ENCODE results near the gene SPPL3. TPM values are rescaled to one million over a fixed set of nuclear protein-coding genes. Genes with fewer than 3 reads are reported as not detected.
"Not testable (repeated sequence)": the region's sequence is repeated elsewhere in the genome, so short reads cannot be mapped to it uniquely, and the experiment has no call there.

SPPL3 gene
- polyA plus RNA-seq, 1 donor from 2014 or later = 18.6 TPM

DNA sequence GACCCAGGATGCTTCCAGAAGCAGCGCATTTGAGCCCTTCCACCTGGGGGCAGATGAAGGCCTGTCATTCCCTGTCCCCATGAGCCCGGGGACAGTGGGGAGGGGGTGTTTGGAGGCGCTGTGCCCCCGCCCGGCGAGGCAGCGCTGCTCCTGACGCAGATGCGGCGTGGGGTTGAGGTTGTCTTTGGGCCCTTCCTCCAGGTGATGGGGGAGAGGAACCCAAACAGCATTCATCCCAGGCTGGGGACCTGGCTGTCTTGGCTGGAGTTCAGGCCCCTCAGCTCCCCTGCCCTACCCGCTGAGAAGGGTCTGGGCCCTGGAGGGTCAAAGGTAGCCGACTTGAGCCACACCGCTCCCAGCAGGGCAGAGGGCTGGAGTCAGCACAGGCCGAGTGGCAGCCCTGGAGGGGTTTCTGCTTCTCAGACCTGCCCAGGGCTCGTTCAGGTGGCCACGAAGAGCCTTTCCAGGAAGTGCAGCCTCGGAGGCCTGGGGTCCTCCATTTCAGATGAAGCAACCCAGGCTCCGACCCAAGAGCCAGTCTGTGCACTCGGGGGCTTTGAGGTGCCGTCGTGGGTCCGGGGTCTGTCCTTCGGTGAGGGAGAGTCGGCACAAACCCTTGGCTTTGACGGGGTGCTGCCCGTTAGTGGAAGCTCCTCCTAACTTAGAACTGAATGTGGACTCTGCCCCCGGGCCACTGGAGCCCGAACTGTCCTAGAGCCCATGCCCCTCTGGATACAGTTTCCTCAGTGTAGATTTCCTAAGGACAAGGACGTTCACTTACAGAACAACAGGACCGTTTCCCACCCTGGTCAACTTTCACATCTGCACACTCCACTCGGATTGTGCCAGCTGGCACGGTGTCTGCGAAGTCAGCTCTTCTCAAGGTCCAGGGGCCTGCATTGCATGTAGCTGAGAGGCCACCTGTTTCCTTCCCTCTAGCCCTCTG lies 162.4 kb downstream of the SPPL3 start:
- no peak overlapping the region for H3K27ac Mint-ChIP-seq
- H3K9me3 Mint-ChIP-seq = no peaks in the 10 kb centered on the region
- H3K27me3 Mint-ChIP-seq = no peaks in the 10 kb centered on the region
- H3K4me3 Mint-ChIP-seq = no peak overlapping the region
- no peaks in the 10 kb centered on the region for H3K36me3 Mint-ChIP-seq
- no peaks in the 10 kb centered on the region for H3K4me1 Mint-ChIP-seq

DNA sequence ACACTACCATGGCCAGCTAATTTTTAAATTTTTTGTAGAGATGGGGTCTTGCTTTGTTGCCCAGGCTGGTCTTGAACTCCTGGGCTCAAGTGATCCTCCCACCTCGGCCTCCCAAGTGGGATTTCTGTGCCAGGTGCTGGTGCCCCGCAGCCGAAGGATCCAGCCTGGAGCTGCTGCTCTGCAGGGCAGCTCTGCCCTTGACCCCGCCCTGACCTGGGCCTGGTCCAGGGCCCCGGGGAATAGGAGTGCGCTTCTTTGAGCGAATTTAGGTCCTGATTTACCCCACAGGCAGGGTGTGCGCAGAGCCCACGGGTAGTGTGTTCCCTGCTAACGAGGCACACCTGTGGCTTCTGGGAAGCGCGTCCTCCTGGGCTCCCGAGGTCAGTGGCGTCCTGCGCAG lies 163.3 kb downstream of the SPPL3 start:
- Mint-ChIP-seq H3K27ac (no peak overlapping the region), H3K27me3 (no peaks in the 10 kb centered on the region), H3K9me3 (no peaks in the 10 kb centered on the region), H3K4me3 (no peak overlapping the region), H3K36me3 (no peaks in the 10 kb centered on the region), H3K4me1 (no peaks in the 10 kb centered on the region)

DNA sequence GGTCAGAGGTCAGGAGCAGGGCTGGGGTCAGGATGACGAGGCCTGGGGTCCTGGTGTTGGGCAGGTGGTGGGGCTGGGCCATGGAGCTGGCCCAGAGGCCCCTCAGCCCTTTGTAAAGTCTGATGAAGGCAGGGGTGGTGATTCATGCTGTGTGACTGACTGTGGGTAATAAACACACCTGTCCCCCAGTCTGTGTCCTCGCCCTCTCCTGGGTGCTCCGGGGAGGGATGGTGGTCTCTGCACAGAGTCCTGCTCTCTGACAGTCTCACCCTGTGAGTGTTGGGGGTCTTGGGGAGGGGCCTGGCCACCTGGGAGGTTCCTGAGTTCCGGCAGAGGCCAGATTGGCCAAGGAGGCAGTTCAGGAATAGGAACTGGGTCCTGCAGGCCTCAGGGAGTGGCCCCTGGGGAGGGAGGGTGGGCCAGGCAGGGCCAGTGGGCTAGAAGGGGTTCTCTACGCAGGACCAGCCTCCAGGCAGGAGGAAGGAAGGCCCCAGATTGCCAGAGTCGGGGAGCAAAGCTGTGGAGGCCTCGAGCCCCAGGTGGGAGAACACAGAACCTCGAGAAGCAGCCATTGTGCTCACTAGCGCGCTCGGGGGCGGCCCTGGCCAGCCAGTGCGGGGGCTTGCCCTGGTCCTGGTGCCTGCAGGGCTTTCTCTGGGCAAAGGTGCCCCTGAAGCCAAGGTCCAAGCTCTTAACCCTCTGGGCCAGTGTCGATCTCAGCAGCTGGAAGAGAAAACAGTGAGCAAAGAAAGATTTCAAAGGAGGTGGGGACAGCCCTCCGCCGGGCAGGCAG lies 164.1 kb downstream of the SPPL3 start:
- Mint-ChIP-seq H3K36me3 (no peaks in the 10 kb centered on the region), H3K9me3 (no peaks in the 10 kb centered on the region), H3K4me3 (no peak overlapping the region), H3K4me1 (no peaks in the 10 kb centered on the region), H3K27me3 (no peaks in the 10 kb centered on the region), H3K27ac (no peak overlapping the region)

DNA sequence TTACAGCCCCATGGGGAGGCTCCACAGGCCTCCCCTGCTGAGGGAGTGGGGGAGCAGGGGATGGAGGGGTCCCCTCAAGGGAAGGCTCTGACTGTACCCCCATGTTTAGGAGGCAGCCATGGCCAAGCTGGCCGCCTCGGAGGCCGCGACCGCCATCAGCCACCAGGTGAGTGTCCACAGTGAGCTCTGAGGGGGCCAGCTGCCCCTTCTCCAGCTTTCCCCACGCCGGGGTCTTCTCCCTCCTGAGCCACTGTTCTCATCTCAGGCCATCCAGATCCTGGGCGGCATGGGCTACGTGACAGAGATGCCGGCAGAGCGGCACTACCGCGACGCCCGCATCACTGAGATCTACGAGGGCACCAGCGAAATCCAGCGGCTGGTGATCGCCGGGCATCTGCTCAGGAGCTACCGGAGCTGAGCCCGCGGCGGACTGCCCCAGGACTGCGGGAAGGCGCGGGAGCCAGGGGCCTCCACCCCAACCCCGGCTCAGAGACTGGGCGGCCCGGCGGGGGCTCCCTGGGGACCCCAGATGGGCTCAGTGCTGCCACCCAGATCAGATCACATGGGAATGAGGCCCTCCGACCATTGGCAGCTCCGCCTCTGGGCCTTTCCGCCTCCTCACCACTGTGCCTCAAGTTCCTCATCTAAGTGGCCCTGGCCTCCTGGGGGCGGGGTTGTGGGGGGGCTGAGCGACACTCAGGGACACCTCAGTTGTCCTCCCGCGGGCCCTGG lies 165.0 kb downstream of the SPPL3 start:
- Mint-ChIP-seq H3K36me3 (no peaks in the 10 kb centered on the region), H3K4me3 (no peak overlapping the region), H3K27me3 (no peaks in the 10 kb centered on the region)

DNA sequence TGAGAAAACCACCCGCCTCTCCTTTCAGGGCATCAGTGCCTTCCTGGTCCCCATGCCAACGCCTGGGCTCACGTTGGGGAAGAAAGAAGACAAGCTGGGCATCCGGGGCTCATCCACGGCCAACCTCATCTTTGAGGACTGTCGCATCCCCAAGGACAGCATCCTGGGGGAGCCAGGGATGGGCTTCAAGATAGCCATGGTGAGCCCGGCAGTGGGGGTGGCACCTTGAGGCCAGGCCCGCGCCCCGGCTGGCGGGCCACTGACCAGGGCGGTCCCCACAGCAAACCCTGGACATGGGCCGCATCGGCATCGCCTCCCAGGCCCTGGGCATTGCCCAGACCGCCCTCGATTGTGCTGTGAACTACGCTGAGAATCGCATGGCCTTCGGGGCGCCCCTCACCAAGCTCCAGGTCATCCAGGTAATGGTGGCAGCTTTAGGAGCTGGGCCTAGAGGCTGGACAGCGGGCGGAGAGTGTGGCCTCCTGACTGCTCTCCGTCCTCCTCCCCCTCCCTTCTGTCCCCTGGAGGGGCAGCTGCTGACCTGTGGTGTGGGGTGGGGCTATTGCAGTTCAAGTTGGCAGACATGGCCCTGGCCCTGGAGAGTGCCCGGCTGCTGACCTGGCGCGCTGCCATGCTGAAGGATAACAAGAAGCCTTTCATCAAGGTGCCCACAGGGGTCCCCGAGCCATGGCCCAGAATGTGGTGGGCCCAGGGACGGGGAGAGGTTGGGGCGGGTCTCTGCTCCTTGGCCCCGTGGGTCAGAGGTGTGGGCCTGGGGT lies 165.7 kb downstream of the SPPL3 start:
- Mint-ChIP-seq H3K27me3 (no peaks in the 10 kb centered on the region), H3K27ac (no peak overlapping the region), H3K36me3 (peaks cover under 1% of the 10 kb centered on the region), H3K9me3 (no peaks in the 10 kb centered on the region), H3K4me3 (no peak overlapping the region), H3K4me1 (no peaks in the 10 kb centered on the region)

More for the DNA sequence above, 165.0 kb downstream of the SPPL3 start:
- Mint-ChIP-seq H3K4me1 (no peaks in the 10 kb centered on the region), H3K9me3 (no peaks in the 10 kb centered on the region), H3K27ac (no peak overlapping the region)

DNA sequence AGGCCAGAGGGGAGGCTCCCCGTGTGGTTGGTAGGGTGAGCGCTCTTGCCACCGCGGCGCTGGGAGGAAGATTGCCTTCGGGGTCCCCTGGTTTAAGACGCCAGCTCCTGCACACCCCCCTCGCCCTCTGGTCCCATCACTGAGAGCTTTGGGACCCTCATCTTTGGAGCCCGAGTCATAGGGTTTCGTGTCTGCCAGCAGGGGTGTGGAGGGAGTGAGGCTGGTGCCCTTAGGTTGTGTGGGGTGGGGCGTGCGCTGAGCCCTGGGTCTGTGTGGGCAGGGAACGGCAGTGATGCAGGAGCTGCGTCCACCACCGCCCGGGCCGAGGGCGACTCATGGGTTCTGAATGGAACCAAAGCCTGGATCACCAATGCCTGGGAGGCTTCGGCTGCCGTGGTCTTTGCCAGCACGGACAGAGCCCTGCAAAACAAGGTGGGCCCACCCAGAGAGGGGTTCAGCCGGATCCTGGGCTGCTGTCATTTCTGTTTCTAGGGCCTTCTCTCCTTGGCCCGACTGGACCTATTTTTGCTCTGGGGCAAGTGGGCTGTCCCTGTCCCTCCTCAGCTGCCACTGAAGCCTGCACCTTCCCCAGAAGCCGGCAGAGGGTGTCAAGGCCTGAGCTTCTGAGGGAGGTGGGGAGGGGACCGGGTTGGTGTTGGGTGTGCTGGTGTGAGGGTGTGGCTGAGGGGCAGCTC lies 166.5 kb downstream of the SPPL3 start:
- Mint-ChIP-seq H3K4me3 (no peak overlapping the region), H3K4me1 (no peaks in the 10 kb centered on the region), H3K9me3 (no peaks in the 10 kb centered on the region), H3K36me3 (peaks cover 2% of the 10 kb centered on the region), H3K27ac (no peak overlapping the region), H3K27me3 (no peaks in the 10 kb centered on the region)

DNA sequence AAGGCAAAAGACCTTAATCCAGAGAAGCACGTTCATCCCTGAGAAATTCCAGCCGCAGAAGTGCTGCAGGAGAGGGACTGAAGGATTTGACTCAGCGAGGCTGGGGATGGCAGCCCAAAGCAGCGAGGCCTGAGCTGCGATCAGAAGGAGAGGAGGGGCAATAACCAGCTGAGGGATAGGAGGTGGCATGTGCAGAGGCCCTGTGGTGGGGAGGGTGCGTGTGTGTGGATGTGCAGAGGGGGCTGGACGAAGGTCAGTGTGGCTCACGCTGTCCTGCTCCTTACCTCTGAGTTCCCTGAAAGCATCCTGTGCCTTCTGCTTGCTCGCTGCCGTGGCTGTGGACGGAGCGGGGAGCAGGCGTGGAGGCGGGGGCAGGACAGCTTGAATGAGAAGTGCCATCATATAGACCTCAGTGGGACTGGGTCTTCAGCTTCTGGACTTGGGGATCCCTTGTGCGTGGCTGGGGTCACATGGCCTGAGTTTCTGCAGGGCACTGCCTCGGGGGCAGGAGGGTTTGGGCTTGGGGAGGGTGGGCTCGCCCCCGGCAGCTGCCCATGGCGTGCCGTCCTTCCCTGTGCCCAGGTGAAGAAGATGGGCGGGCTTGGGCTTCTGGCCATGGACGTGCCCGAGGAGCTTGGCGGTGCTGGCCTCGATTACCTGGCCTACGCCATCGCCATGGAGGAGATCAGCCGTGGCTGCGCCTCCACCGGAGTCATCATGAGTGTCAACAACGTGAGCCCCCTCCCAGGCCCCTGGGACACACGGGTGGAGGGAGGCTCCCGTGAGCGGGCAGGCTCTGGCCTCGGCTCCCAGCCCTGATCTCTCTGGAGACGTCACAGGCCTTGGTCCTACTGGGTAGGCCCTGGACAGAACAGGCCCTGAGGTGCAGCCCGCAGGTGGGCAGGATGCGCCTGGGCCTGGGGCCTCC lies 167.5 kb downstream of the SPPL3 start:
- no peak overlapping the region for H3K4me3 Mint-ChIP-seq
- no peaks in the 10 kb centered on the region for H3K9me3 Mint-ChIP-seq
- H3K4me1 Mint-ChIP-seq = no peaks in the 10 kb centered on the region
- no peaks in the 10 kb centered on the region for H3K27me3 Mint-ChIP-seq
- peaks cover 2% of the 10 kb centered on the region for H3K36me3 Mint-ChIP-seq
- H3K27ac Mint-ChIP-seq = no peak overlapping the region

DNA sequence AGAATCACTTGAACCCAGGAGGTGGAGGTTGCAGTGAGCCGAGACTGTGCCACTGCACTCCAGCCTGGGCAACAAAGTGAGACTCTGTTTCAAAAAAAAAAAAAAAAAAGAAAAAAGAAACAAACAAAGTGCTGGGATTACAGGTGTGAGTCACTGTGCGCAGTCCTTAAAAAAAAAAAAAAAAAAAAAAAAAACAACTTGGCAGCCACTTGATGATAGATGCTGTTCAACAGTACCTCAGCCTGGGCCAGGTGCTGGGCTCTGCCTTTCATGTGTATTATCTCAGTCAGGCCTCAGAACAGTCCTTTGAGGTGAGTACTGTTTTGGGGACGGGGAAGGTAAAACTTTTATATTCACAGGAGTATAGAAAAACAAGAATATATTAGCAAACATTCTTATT lies 169.0 kb downstream of the SPPL3 start:
- H3K27ac Mint-ChIP-seq = no peak overlapping the region
- H3K4me3 Mint-ChIP-seq = no peak overlapping the region
- H3K36me3 Mint-ChIP-seq = peaks cover 7% of the 10 kb centered on the region
- no peaks in the 10 kb centered on the region for H3K4me1 Mint-ChIP-seq
- no peaks in the 10 kb centered on the region for H3K27me3 Mint-ChIP-seq
- no peaks in the 10 kb centered on the region for H3K9me3 Mint-ChIP-seq

DNA sequence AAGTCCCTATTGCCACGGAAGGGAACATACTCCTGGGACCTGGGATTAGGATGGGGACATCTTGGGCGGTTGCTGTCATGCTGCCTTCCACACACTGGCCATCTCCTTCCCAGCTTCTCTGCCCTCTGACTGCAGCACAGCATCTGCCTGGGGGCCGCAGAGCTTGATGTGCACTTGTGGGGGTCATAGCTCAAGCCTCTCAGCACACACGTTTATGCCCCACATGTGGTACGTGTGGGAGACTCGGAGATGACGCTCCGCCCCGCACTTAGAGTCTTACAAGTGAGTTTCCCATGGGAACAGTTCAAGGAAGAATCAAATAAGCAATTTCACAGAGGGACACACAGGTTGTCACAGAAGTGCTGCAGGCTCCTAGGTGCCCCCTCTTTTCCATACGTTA lies 169.9 kb downstream of the SPPL3 start:
- no peaks in the 10 kb centered on the region for H3K9me3 Mint-ChIP-seq
- peaks cover 9% of the 10 kb centered on the region for H3K36me3 Mint-ChIP-seq
- H3K4me1 Mint-ChIP-seq = peaks cover 0 to 1% (median 0%) of the 10 kb centered on the region in 3 donors
- no peaks in the 10 kb centered on the region for H3K27me3 Mint-ChIP-seq
- H3K27ac Mint-ChIP-seq = no peak overlapping the region
- peak overlapping the region in 1 of 4 donors; percentile 32 for H3K4me3 Mint-ChIP-seq

DNA sequence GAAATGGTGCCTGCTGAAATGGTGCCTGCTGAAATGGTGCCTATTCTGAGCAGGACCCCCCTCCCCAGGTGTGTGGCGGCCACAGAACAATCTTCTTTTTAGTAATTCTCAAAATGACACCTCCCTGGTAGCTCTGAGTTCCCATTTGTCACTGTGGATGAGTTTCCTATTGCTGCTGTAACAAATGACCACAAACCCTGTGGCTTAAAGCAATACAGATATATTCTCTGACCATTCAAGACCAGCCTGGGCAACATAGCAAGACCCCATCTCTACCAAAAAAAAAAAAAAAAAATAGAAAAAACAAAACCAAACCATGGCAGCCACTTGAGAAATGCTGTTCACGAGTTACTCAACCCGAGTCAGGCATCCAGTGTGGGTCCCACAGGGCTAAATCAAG lies 170.6 kb downstream of the SPPL3 start:
- Mint-ChIP-seq H3K4me1 (peaks cover 0 to 1% (median 0%) of the 10 kb centered on the region in 3 donors), H3K4me3 (no peak overlapping the region), H3K27ac (no peak overlapping the region), H3K9me3 (no peaks in the 10 kb centered on the region), H3K36me3 (peaks cover 9% of the 10 kb centered on the region), H3K27me3 (no peaks in the 10 kb centered on the region)

DNA sequence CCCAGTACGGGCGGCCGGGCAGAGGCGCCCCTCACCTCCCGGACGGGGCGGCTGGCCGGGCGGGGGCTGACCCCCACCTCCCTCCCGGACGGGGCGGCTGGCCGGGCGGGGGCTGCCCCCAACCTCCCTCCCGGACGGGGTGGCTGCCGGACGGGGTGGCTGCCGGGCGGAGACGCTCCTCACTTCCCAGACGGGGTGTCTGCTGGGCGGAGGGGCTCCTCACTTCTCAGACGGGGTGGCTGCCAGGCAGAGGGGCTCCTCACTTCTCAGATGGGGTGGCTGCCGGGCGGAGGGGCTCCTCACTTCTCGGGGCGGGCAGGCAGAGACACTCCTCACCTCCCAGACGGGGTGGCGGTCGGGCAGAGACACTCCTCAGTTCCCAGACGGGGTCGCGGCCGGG lies 172.0 kb downstream of the SPPL3 start:
- H3K4me3 Mint-ChIP-seq, H3K9me3 Mint-ChIP-seq, H3K27ac Mint-ChIP-seq, H3K27me3 Mint-ChIP-seq, H3K4me1 Mint-ChIP-seq: not testable (repeated sequence)
- peaks cover 13% of the 10 kb centered on the region for H3K36me3 Mint-ChIP-seq

DNA sequence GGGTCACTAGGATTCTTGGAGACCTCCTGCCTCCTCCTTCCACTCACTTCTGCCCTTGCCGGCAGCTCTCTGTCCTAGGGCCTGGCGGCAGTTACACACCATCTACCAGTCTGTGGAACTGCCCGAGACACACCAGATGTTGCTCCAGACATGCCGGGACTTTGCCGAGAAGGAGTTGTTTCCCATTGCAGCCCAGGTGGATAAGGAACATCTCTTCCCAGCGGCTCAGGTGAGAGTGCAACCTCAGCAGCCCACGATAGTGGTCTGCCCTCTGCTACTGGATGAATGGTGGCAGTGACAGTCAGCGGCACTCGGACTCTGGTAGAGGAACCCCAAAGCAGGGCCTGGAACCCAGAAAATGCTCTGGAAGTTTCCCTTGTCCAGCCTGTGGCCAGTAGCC lies 177.2 kb downstream of the SPPL3 start:
- H3K27ac Mint-ChIP-seq = no peak overlapping the region
- no peaks in the 10 kb centered on the region for H3K27me3 Mint-ChIP-seq
- H3K4me3 Mint-ChIP-seq = peak overlapping the region in 2 of 4 donors; percentile 84 to 94
- H3K36me3 Mint-ChIP-seq = peaks cover 13% of the 10 kb centered on the region
- peaks cover 14 to 19% (median 17%) of the 10 kb centered on the region in 3 donors for H3K4me1 Mint-ChIP-seq
- H3K9me3 Mint-ChIP-seq = no peaks in the 10 kb centered on the region

DNA sequence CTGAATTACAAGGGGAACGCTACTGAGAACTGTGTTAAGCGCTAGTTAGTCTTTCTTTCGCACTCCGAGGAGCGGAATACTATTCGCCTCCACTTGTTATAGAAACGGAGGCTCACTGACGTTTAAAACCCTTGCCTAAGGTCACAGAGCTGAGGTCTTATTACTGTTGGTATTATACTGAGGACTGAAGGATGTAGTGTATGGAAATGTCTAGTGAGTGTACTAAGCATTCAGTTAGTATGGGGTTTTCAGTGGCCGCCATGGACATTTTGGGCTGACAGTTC lies 177.7 kb downstream of the SPPL3 start:
- Mint-ChIP-seq H3K4me1 (peaks cover 17 to 22% (median 21%) of the 10 kb centered on the region in 3 donors), H3K27me3 (no peaks in the 10 kb centered on the region)

More for the DNA sequence above, 177.7 kb downstream of the SPPL3 start:
- H3K9me3 Mint-ChIP-seq = no peaks in the 10 kb centered on the region
- peak overlapping the region; percentile 82 to 94 (median 86) for H3K4me3 Mint-ChIP-seq
- H3K36me3 Mint-ChIP-seq = peaks cover 13% of the 10 kb centered on the region
- peak overlapping the region in 1 of 3 donors; percentile 93 for H3K27ac Mint-ChIP-seq
